Measurements from ENCODE around the gene SKA2. TPM values are rescaled to one million over a fixed set of nuclear protein-coding genes. Genes with fewer than 3 reads are reported as not detected.
A peak's percentile ranks its signal among the peaks of the same experiment; 100 is the strongest.

SKA2 gene
- total and polyA plus RNA-seq, 9 of the 15 experiments (the other 6 are each of a cell fraction or from before 2014, with no cell fraction given): 58.1 to 183 (median 133) TPM

DNA sequence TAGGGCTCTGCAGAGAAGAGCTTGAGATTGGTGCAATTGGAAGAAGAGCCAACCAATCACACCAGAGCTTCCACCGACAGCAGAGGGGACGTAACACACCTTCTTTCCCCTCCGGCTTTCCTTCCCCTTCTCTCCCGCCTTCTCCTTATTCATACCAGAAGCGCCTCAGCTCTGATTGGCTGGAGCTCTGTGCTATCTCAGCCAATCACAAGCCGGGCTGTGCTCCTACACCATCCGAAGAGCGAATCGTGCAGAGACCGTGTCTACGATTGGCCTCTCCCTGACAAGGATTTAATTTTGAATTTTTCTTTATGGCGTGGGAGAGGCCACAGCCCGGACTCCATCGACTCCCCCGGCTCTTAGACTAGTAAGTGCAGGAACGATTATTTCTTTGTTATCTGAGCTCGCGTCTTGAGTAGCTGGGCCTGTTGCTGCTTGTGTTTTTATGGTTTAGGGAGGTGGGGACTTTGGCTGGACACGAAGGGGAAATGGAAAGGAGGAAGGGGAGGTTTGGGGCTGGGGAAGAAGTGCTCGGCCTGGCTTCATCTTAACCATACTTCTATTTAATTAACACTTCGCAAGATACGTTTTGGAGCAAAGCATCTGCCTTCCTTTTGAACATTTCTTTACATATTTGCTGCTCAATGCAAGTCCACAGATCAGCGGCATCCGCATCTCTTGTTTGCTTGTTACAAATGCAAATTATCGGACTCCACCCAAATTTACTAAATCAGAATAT, 622 bp upstream of the SKA2 start, which contains the start of gene PRR11 (continued):
- TF ChIP-seq, protein P1, sequence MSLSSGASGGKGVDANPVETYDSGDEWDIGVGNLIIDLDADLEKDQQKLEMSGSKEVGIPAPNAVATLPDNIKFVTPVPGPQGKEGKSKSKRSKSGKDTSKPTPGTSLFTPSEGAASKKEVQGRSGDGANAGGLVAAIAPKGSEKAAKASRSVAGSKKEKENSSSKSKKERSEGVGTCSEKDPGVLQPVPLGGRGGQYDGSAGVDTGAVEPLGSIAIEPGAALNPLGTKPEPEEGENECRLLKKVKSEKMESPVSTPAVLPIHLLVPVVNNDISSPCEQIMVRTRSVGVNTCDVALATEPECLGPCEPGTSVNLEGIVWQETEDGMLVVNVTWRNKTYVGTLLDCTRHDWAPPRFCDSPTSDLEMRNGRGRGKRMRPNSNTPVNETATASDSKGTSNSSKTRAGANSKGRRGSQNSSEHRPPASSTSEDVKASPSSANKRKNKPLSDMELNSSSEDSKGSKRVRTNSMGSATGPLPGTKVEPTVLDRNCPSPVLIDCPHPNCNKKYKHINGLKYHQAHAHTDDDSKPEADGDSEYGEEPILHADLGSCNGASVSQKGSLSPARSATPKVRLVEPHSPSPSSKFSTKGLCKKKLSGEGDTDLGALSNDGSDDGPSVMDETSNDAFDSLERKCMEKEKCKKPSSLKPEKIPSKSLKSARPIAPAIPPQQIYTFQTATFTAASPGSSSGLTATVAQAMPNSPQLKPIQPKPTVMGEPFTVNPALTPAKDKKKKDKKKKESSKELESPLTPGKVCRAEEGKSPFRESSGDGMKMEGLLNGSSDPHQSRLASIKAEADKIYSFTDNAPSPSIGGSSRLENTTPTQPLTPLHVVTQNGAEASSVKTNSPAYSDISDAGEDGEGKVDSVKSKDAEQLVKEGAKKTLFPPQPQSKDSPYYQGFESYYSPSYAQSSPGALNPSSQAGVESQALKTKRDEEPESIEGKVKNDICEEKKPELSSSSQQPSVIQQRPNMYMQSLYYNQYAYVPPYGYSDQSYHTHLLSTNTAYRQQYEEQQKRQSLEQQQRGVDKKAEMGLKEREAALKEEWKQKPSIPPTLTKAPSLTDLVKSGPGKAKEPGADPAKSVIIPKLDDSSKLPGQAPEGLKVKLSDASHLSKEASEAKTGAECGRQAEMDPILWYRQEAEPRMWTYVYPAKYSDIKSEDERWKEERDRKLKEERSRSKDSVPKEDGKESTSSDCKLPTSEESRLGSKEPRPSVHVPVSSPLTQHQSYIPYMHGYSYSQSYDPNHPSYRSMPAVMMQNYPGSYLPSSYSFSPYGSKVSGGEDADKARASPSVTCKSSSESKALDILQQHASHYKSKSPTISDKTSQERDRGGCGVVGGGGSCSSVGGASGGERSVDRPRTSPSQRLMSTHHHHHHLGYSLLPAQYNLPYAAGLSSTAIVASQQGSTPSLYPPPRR (CRISPR knock-in tag; IDR thresholded peaks at IDR 0.05; ENCODE audit: borderline replicate concordance): no peak
- TF ChIP-seq MTF1 (CRISPR knock-in tag; IDR thresholded peaks at IDR 0.05; ENCODE audit: borderline replicate concordance): no peak
- no peak for TF ChIP-seq SMARCB1 (IDR thresholded peaks at IDR 0.05; ENCODE audit: insufficient read length, low read depth)
- no peak for TF ChIP-seq TAF15 (IDR thresholded peaks at IDR 0.05; ENCODE audit: low read depth, low read length)
- no peak for TF ChIP-seq SNRNP70 (optimal IDR thresholded peaks at IDR 0.05; ENCODE audit: low read depth, low read length)
- peak in 1 of 2 experiments; percentile 78 for TF ChIP-seq AFF1 (IDR thresholded peaks at IDR 0.05; ENCODE audit: low read depth in 1 of 2, partially characterized antibody in 2 of 2)
- TF ChIP-seq SNAPC5 (CRISPR knock-in tag; IDR thresholded peaks at IDR 0.05): no peak
- no peak for TF ChIP-seq ZNF551 (CRISPR knock-in tag; IDR thresholded peaks at IDR 0.05)
- TF ChIP-seq RAD51 (IDR thresholded peaks at IDR 0.05; ENCODE audit: borderline replicate concordance, low read depth): no peak
- TF ChIP-seq ZBTB34 (CRISPR knock-in tag; IDR thresholded peaks at IDR 0.05): no peak
- TF ChIP-seq MCM5 (IDR thresholded peaks at IDR 0.05; ENCODE audit: low read depth): no peak
- peak; percentile 74 for TF ChIP-seq POLR2A (conservative IDR thresholded peaks at IDR 0.05)
- TF ChIP-seq MCM7 (IDR thresholded peaks at IDR 0.05): no peak
- TF ChIP-seq PHF8 (IDR thresholded peaks at IDR 0.05; ENCODE audit: borderline replicate concordance, low read length): peak; percentile 29; the same call in 1 of the 2 replicates
- TF ChIP-seq HDAC8 (tag; IDR thresholded peaks at IDR 0.05): no peak
- TF ChIP-seq ZNF655 (CRISPR knock-in tag; IDR thresholded peaks at IDR 0.05): no peak

Data from K562 (cell line).